Inflammatory macrophage treated with lipopolysaccharide for 1 hour (primary cell): ENCODE results near the gene SCGB1C2.

ENCODE experiments used
- DNase-seq, 2 donors: peaks; one replicate each; pipeline ENCODE4 v3.0.0-alpha.2; 2020 to 2022

The SCGB1C2 gene

DNA sequence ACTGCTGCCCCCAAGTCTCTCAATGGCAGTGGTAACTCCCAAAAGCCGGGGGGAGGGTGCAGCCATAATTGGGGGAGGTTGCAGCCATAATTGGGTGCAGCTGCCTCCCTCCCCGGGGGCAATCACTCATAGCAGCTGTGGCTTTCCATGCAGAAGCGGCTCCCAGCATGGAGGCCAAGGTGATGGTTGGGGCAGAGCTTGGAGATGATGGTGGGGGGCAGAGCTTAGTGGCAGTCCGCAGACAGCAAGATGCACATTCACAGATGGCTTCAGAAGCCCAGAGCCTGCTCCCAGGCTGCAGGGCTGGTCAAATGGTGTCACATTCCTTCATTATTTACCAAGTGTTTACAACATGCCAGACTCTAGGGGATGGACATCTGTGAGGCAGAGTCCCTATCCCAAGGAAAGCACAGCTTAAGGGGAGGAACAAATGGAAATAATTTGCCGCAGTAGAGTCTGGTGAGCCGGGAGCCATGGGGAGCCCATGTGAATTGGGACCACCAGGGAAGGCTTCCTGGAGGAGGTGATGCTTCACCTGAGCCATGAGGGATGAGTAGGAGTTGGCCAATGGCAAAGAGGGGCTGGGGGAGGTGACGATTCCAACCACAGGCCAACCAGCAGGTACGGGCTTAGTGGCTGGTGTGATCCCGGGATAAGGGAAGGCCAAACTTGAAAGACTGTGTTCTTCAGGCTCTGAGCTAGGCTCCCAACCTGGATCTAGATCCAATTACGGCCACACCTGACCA lies 36.0 kb downstream of the SCGB1C2 start:
- no peak for DNase-seq

DNA sequence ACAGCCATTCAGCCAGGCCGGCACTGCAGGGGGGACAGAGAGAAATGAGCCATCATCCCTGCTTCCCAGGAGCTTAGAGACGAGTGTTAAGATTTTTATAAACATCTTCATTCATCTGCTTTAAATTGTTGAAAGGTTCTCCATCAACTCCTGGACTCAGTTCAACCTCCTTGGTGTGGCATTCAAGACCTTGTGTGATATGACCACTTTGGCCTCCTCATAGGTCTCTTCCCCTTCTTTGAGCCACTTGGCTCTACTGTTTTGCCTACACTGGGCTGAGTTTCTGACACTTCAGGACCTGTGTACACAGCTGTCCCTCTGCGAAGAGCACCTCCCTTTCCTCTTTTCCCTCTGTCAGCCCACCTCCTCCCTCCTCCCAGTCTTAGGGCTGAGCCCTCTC lies 39.8 kb downstream of the SCGB1C2 start:
- DNase-seq = no peak

DNA sequence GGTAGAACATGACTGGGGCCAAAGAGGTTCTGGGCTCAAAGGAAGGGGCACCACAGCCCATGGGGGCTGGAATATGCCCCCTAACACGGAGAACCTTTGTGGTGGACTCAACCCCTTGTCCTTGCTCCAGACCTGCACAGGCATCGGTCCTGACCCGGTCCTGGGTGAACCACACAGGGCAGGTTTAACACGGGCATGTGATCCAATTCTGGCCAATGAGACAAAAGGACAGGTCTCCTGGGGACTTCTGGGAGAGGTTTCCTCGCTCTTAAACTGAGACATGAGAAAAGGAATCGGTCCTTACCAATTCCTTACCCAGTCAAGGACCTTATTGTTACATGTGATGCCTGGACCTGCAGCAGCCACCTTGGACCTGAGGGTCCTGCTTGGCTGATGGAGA lies 40.4 kb downstream of the SCGB1C2 start:
- DNase-seq = no peak

DNA sequence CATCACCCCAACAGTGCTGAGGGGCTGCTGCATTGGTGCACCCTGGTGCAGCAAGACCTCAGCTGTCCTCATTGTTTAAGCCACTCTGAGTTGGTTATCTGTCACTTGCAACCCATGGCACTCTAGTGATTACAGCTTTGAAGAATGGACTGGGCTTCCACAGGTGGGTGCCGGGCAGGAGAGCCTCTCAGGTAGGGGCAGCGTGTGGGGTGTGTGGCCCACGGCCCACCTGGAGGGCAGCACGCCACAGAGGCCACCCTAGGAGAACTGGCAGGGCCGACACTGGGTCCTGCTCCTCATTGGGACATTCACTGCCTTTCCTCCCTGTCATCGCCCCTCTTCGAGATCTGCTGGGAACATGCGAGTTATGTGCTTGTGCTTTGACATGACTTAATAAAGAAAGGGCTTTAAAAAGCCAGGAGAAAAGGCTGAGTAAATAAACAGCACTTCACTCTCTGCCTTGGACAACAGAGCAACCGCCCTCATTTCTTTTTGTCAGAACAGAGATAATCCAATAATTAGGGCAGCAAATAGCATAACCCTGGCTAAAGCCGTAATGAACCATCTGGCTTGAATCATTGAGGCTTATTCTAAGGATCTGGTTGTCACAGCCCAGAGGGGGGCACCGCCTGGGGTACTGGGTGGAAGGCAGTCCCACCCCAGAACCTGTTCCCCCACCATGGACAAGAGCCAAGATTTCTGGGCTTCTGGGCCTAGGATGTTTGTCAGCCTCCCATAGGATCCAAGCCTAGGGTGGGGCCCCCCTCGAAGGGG lies 41.1 kb downstream of the SCGB1C2 start:
- no peak for DNase-seq

DNA sequence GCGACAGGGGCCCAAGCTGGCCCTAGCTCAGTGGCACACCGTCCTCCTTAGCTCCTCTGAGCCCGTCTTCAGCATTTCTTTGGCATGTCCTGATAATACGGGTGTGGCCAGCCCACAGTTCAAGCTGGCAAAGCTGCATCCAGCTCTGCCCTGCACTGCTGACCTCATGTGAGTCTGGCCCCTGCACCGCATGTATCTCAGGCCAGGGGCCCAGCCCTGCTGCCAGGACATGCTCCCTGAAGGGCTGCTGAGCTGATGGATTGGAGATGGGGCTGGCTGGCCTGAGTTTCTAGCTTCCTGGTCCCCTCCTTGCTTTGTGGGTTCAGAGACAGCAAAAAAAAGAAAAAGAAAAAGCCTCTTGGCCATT lies 41.7 kb downstream of the SCGB1C2 start:
- DNase-seq = no peak

DNA sequence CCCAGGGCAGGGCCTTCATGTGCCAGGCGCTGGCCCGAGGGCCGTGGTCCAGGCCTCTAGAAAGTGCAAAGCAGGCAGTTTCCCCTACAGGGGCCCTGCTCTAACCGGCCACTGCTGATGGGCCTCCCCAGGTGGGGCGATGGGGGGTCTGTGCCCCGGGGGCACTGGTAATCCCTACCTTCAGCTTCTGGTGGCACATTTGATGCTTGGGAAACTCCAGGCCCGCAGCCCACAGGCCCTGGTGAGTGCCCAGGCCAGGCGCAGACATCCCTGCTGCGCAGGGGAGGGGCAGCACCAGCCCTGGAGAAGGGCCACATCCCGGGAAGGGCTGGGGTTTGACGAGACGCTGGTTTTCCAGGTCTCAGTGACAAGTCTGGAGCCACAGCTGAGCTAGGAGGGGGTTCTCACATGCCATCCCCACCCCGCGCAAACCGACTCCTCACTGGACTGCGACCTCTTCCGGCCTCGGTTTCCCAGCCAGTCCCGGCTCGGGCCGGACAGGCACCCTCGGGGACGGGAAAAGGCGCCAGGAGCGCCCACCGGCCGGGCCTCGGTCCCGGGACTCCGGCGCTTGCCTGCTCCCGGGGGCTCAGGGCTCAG lies 42.5 kb downstream of the SCGB1C2 start:
- DNase-seq = no peak

DNA sequence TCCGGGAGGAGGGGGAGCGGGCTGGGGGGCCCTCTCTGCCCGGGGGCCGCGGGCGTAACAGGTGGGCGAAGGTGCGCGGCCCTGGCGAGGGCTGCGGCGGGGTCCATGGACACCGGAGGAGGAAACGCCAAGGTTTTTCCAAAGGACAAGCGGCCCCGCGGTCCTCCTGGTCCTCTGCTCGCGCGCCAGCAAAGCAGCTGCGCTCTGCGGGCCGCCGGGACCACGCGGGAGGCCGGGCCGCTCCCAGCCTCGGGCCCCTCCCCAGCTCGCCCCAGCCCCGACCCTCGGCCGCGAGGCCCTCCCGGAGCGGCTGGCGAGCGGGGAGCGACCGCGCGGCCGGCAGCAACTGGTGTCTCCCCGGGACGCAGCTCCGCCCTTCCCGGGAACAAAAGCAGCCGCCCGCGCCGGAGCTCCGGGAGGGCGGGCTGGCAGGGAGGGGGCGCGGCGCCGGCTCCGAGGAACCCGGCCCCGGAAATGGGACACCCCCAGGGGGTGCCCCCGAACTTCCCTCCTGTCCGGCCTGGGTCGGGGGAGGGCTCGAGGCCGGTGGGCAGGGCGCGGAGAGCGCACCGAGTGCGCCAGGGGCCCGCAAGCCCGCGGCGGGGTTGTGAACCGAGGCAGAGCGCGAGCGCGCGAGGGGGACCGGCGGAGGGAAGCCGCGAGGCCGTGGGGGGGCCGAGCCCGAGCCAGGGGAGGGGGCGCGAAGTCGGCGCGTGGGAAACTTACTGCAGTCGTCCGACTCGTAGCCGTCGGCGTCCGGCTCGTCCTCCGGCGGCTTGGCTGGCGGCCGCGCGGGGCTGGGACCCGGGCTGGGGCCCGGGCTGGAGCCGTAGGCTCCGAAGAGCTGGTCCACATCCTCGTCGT lies 43.2 kb downstream of the SCGB1C2 start:
- DNase-seq = no peak

DNA sequence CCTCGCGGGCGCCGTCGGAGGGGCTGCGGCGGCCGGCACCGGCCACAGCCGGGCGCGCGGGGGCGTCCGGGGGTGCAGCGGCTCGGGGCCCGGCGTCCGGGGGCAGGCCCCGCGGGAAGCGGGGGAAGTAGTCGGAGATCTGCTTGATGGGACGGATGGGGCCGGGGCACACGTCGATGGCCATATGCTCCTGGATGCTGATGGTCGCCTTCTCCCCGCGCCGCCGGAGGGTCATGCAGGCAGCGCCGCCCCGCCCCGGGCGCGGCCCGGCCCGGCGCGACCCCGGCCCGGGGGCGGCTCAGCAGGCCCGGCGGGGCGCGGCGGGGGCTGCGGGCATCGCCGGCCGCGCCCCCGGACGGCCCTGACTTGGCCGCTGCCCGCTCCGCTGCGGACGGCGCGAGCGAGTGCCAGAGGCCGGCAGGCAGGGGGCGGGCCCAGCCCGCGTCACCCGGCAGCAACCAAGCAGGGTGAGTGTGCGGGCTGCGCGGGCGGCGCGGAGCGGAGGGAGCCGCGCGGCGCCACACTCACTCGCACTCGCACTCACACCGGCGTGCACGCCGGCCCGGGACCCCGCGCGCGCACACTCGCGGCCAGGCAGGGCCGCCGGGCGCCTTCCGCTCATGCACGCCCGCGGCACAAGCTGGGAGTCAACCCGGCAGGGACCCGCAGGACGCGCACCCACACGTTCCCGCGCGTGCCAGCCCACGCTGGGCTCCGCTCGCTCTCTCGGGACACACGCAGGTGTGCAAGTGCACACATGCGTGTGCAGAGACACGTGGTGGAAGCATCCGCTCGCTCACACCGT lies 44.1 kb downstream of the SCGB1C2 start, which contains the start of gene DOC2B:
Gene DOC2B, minus strand, starts transcription at position 406 of the 805 bp plus-strand sequence. Its CDS starts 171 bp downstream, at position 235.
- DNase-seq = peak; percentile 10 to 19

DNA sequence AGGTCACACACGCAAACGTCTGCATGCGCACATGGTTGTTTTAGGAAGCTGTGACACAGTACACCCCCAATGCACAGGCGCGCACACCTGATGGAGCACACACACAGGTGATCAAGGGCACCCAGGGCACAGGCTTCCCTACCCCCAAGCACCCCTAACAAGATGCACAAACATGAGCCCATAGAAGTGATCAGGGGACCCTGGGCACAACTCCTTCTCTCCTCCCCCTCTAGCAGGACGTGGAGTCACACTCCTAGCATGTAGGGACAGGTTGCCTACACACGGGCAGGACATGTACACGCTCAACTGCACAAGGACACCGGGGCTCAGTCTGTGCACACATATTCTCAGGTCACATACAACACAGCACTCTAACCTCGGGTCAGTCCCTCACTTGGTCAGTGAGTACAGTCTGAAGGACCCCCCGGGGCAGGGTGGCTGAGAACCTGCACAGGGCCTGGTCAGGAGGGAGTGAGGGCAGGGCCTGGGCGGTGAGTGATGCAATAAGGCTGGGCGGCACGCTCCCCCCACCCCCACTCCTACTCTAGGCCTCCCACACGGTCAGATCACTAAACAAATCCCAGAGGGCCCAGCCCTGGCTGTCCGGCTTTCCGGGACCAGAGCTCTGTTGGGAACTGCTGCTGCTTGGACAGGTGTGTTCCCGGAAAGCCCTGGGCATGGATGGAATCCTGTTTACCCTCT lies 44.8 kb downstream of the SCGB1C2 start:
- DNase-seq = no peak

DNA sequence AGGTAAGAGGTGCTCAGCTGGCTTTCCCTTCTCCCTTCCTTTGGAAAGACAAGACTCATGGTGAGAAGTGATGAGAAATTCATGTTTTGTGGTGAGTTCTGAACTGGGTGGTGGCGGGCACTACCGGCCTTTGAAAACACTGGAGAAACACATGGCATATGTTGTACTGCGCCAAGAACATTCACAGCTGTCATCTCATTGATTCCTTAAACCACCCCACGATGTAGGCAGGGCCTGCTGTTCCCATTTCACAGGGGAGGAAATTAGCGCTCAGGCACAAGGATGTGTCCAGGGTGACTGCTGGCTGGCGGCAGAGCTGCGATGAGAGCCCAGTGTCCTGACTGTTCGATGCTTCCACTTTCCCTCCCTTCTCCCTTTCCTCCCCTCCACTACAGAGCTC lies 45.7 kb downstream of the SCGB1C2 start:
- no peak for DNase-seq

DNA sequence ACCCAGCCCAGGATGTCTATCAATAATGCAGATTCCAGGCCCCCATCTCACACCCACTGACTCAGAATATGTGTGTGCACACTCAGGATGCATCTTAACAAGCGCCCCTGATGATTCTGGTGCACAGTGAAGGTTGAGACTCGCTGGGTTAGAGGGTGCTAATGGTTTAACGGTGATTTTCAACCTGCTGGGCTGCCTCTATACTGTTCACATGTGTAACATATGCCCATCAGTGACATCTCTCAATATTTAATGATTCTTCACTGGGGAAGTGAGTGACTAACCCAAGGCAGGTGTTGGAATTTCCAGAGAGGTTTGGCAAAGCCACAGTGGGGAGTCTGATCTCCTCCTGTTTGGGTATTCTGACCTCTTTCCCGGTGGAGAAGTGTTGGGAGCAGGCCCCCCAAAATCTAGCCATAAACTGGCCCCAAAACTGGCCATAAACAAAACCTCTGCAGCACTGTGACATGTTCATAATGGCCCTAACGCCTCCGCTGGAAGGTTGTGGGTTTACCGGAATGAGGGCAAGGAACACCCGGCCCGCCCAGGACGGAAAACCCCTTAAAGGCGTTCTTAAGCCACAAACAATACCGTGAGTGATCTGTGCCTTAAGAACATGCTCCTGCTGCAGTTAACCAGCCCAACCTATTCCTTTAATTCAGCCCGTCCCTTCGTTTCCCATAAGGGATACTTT lies 48.2 kb downstream of the SCGB1C2 start:
- peak in 1 of 2 donors; percentile 28 for DNase-seq

DNA sequence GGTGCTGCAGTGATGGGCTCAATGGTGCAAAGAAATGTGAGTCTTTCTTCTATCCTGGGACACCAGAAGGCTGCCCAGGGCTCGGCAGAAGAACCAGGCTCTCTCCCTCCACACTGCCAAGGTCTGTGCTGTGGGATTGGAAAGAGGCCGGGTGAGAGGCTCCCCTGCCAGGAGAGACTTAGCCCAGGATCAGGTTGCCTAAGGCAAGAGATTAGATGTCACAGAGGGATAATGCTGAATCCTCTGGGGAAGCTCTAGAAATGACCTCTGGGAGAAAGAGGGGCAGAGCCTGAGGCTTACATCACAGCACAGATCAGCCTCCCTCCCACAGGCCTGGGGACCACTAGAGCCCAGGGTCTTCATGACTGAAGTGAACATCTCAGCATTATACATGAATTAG lies 49.8 kb downstream of the SCGB1C2 start:
- no peak for DNase-seq
